SK-N-SH (cell line): Measurements from ENCODE around the gene ASCC1.

ENCODE experiments used
- CTCF ChIP-seq: fragments of 200-600 bp; sonication (generic); IDR thresholded peaks from 2 replicates; pipeline ENCODE4 v1.6.1; 2017; ENCODE audit warnings: antibody characterized with exemption, mild to moderate bottlenecking, moderate library complexity
- EZH2phosphoT487 ChIP-seq: fragments of 200-600 bp; sonication (generic); IDR thresholded peaks from 2 replicates; pipeline ENCODE4 v1.6.1; 2017; ENCODE audit warnings: low read depth, mixed run types, mild to moderate bottlenecking, antibody characterized with exemption, moderate library complexity, borderline replicate concordance
- GATA2 ChIP-seq: sonication (generic); formaldehyde crosslinking; IDR thresholded peaks from 2 replicates; pipeline ENCODE4 v1.5.0; 2020; ENCODE audit warnings: mild to moderate bottlenecking, missing genetic modification reagents
- TAF1 ChIP-seq: IDR thresholded peaks from 2 replicates; pipeline ENCODE4 v1.6.1; 2012; ENCODE audit warnings: low read depth, mild to moderate bottlenecking, low read length, moderate library complexity, borderline replicate concordance
- YY1 ChIP-seq: IDR thresholded peaks from 2 replicates; pipeline ENCODE4 v1.4.0; 2012; ENCODE audit warnings: low read depth, mild to moderate bottlenecking

- TF ChIP-seq CTCF, result no peak
- no peak for TF ChIP-seq TAF1
- TF ChIP-seq EZH2phosphoT487, result no peak
- TF ChIP-seq YY1, result no peak
- TF ChIP-seq GATA2 (CRISPR knock-in tag), result no peak
Observed at GRCh38 chr10:72218726-72219125, 2.6 kb upstream of the ASCC1 start.
